Upper lobe of left lung (tissue), 6 donors: ENCODE measurements around the gene MAVS. TPM values are rescaled to one million over a fixed set of nuclear protein-coding genes. Genes with fewer than 3 reads are reported as not detected.
A peak's percentile ranks its signal among the peaks of the same experiment; 100 is the strongest.

Experiments
- ATAC-seq, 2 donors: fragments of 200-7000 bp; cut with Tn5 transposase; one replicate each; pipeline ENCODE4 v1.9.1; 2022; ENCODE audit warnings: mild to moderate bottlenecking in 2 of 2, moderate library complexity in 2 of 2; ENCODE audit not compliant: low FRiP score in 2 of 2
- DNase-seq, 2 donors: peaks; one replicate each; pipeline ENCODE4 v3.0.0-alpha.2; 2019 to 2020
- H3K27ac ChIP-seq, 4 donors: fragments of 200-600 bp; sonication (generic); one replicate each; pipeline ENCODE4 v1.5.1; 2016 to 2019
- H3K27me3 ChIP-seq, 4 donors: fragments of 200-600 bp; sonication (generic); one replicate each; pipeline ENCODE4 v1.5.1; 2017 to 2019
- H3K36me3 ChIP-seq, 4 donors: fragments of 200-600 bp; sonication (generic); one replicate each; pipeline ENCODE4 v1.5.1; 2016 to 2019
- H3K4me1 ChIP-seq, 4 donors: fragments of 200-600 bp; sonication (generic); one replicate each; pipeline ENCODE4 v1.5.1; 2018 to 2019
- H3K4me3 ChIP-seq, 4 donors: fragments of 200-600 bp; sonication (generic); one replicate each; pipeline ENCODE4 v1.5.1; 2017 to 2019; ENCODE audit warnings: mild to moderate bottlenecking in 2 of 4, moderate library complexity in 1 of 4
- H3K9me3 ChIP-seq, 4 donors: fragments of 200-600 bp; sonication (generic); one replicate each; pipeline ENCODE4 v1.5.1; 2018 to 2019
- EP300 ChIP-seq, 4 donors: sonication (generic); formaldehyde crosslinking; IDR thresholded peaks; one replicate each; pipeline ENCODE4 v1.5.1; 2017; ENCODE audit warnings: antibody characterized with exemption in 4 of 4, control low read depth in 2 of 4
- POLR2A ChIP-seq, 4 donors: fragments of 450-650 bp; IDR thresholded peaks; one replicate each; pipeline ENCODE4 v1.5.1; 2016 to 2017; ENCODE audit warnings: antibody characterized with exemption in 4 of 4, mild to moderate bottlenecking in 2 of 4
- POLR2AphosphoS5 ChIP-seq, 2 donors: sonication (generic); formaldehyde crosslinking; IDR thresholded peaks; one replicate each; pipeline ENCODE4 v1.5.1; 2017; ENCODE audit warnings: antibody characterized with exemption in 2 of 2
- WGBS, 2 donors: methylation state at CpG; one replicate each; pipeline ENCODE4 v1.1.5; 2017 to 2018; 5-methylcytosine and 5-hydroxymethylcytosine counted together
- total RNA-seq, 6 donors: library from RNA; depleted of rRNA in 4 of 6; stranded (reverse); fragments of >200 nt in 4 of 6; gene quantifications; one replicate each; pipeline versions ENCODE4 v1.1.0 to v1.2.1, GENCODE V29; 2016 to 2021
- TF ChIP-seq, protein P1 (sequence below), 6 experiments: fragments of 450-650 bp in 4 of 6; fragments of 200-600 bp in 2 of 6; sonication (generic) in 2 of 6; IDR thresholded peaks; one replicate each; pipeline ENCODE4 v1.5.1; 2016 to 2019; ENCODE audit warnings: antibody characterized with exemption in 6 of 6
- donor health status: DM: no; HTN: no; CAD: no; lungs with moderate emphysema.
- donor health status: DM: no; HTN: yes; CAD: no; lungs with severe emphysema.

The MAVS gene
- total RNA-seq, 6 donors from 2014 or later, result 31.0 to 54.5 (median 39.9) TPM

DNA sequence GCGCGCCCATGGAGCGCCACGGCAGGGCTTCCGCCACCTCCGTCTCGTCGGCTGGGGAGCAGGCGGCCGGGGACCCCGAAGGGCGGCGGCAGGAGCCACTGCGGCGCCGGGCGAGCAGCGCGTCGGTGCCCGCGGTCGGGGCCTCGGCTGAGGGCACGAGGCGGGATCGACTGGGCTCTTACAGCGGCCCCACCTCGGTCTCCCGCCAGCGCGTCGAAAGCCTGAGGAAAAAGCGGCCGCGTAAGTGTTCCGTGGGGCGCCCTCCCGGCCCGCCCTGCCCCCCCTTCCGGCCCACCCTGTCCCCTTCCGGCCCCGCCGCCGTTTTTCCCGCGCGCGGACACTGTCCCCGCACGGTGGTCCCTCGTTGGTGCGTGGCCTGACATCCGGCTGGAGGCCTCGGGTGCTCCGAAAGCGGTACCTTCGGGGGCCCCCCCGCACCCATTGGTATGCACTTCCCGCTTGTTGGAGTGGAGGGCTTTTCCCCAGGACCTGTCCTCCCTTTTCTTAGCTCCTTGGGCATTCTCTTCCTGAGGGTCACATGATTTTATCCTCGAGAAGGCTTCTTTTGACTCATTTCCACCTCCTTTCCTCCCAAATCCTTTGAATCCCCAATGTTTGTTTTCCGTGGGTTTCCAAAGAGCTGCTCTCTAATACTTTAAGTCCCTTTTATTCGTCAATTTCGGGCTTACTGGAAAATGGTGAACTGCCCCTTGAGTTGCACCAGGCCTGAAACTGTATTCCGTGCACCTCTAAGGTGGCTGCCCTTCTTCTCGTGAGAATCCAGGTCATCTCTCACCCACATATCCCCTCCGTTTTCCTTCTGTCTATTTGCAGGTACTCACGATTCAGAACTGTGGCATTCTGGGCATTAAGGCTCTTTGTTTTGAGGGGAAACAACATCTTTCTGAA lies 43.1 kb downstream of the MAVS start:
- no peaks in the 10 kb centered on the region for H3K36me3 ChIP-seq
- H3K4me1 ChIP-seq, result peaks cover 49 to 62% (median 54%) of the 10 kb centered on the region in 4 donors
- H3K4me3 ChIP-seq, result peak overlapping the region; percentile 79 to 100 (median 98)
- no peaks in the 10 kb centered on the region for H3K9me3 ChIP-seq
- WGBS, 2 donors, result 0% methylated on average over 15 to 26 of the region's 68 CpGs
- DNase-seq (peak; percentile 64 to 89), ATAC-seq (peak in 1 of 2 donors; percentile 44)
- peak overlapping the region; percentile 96 to 100 (median 100) for H3K27ac ChIP-seq
- TF ChIP-seq POLR2A (IDR thresholded peaks at IDR 0.05), result peak in 1 of 4 donors; percentile 4
- no peak for TF ChIP-seq POLR2AphosphoS5 (IDR thresholded peaks at IDR 0.05)
- TF ChIP-seq, protein P1, sequence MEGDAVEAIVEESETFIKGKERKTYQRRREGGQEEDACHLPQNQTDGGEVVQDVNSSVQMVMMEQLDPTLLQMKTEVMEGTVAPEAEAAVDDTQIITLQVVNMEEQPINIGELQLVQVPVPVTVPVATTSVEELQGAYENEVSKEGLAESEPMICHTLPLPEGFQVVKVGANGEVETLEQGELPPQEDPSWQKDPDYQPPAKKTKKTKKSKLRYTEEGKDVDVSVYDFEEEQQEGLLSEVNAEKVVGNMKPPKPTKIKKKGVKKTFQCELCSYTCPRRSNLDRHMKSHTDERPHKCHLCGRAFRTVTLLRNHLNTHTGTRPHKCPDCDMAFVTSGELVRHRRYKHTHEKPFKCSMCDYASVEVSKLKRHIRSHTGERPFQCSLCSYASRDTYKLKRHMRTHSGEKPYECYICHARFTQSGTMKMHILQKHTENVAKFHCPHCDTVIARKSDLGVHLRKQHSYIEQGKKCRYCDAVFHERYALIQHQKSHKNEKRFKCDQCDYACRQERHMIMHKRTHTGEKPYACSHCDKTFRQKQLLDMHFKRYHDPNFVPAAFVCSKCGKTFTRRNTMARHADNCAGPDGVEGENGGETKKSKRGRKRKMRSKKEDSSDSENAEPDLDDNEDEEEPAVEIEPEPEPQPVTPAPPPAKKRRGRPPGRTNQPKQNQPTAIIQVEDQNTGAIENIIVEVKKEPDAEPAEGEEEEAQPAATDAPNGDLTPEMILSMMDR (IDR thresholded peaks at IDR 0.05), result peak in 1 of 6 experiments; percentile 2
- no peak for TF ChIP-seq EP300 (IDR thresholded peaks at IDR 0.05)
- no peaks in the 10 kb centered on the region for H3K27me3 ChIP-seq

DNA sequence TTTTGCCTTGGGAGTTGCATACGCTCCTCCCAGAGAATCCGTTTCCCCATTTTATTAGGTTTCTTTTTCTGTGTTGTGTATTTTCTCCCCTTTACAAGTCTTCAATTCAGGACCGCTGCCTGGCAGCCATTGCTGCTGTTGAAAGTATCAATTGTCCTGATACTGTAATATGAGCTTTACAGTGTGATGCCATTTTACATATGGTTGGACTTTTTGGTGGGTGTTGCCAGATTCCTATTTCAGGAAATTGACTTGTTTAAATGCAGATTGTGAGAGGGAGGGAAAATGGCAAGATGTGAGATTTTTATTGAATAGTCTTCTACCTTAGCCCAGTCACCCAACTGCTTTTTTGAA lies 43.7 kb downstream of the MAVS start:
- Histone ChIP-seq H3K4me3 (peak overlapping the region; percentile 79 to 100 (median 98)), H3K9me3 (no peaks in the 10 kb centered on the region), H3K27me3 (no peaks in the 10 kb centered on the region), H3K27ac (peak overlapping the region; percentile 96 to 100 (median 100)), H3K4me1 (peaks cover 55 to 68% (median 60%) of the 10 kb centered on the region in 4 donors), H3K36me3 (no peaks in the 10 kb centered on the region)
- ATAC-seq (no peak), DNase-seq (no peak)
- TF ChIP-seq POLR2A (IDR thresholded peaks at IDR 0.05) (no peak), EP300 (IDR thresholded peaks at IDR 0.05) (no peak), POLR2AphosphoS5 (IDR thresholded peaks at IDR 0.05) (no peak)
- TF ChIP-seq, protein P1 (IDR thresholded peaks at IDR 0.05), result no peak
- 2 to 4% methylated on average over 3 of the region's 3 CpGs for WGBS, 2 donors

DNA sequence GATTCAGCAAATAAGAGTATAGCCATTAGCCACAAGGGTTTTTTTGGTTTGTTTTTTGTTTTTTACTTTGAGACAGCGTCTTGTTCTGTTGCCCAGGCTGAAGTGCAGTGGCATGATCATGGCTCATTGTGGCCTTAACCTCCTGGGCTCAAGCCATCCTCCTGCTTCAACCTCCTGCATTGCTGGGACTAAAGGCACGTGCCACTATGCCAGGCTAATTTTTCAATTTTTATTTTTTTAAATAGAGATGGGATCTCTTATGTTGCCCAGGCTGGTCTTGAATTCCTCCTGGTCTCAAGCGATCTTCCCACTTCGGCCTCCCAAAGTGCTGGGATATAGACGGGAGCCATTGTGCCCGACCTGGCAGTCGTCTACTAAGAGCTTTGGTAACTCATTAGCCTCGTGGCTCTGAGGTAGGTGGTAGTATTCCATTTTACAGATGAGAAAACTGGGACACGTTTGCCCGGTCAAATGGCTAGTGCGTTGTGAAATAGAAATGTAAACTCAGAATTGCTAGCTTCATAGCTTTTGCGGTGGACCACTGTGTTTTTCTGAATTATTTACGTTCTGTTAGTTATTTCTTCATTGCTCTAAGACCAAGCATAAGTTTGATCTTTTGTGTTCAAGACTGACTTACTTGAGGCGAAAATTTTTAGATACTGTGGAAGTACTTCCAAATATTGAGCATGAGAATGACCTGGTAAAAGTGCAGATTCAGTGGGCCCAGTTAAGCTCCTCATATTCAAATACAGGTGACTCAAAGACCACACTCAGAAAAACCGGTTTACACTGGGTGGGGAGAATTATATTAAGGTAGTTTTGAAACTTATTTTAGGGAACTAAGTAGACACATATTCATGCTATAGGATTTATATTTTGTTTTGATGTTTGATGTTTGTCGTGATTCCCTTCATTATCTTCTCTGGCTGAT lies 44.6 kb downstream of the MAVS start:
- H3K27ac ChIP-seq, result peak overlapping the region in 3 of 4 donors; percentile 99 to 100 (median 100)
- peaks cover 59 to 76% (median 69%) of the 10 kb centered on the region in 4 donors for H3K4me1 ChIP-seq
- ATAC-seq, result no peak
- WGBS, 2 donors, result 40 to 43% methylated on average over 16 of the region's 16 CpGs
- no peaks in the 10 kb centered on the region for H3K9me3 ChIP-seq
- peak overlapping the region in 3 of 4 donors; percentile 97 to 100 (median 100) for H3K4me3 ChIP-seq
- TF ChIP-seq EP300 (IDR thresholded peaks at IDR 0.05) (no peak), POLR2A (IDR thresholded peaks at IDR 0.05) (no peak), POLR2AphosphoS5 (IDR thresholded peaks at IDR 0.05) (no peak)
- TF ChIP-seq, protein P1 (IDR thresholded peaks at IDR 0.05), result no peak
- no peak for DNase-seq
- no peaks in the 10 kb centered on the region for H3K36me3 ChIP-seq
- no peaks in the 10 kb centered on the region for H3K27me3 ChIP-seq

DNA sequence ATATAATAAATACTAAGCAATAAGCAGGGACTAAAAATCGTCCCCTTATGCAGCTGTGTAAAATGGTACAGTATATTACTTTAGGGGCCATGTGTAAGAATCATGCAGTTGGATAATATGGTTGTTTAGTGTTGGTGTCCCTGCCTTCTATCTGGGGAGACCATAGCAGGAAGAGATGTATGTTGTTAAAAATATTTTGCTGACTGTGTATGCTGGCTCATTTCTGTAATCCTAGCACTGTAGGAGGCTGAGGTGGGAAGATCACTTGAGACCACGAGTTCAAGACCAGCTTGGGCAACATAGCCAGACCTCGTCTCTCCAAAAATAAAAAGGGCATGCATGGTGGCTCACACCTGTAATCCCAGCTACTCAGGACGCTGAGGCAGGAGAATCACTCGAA lies 48.2 kb downstream of the MAVS start:
- Histone ChIP-seq H3K27me3 (no peaks in the 10 kb centered on the region), H3K4me3 (no peak overlapping the region), H3K36me3 (no peaks in the 10 kb centered on the region), H3K27ac (no peak overlapping the region), H3K4me1 (peaks cover 76 to 97% (median 90%) of the 10 kb centered on the region in 4 donors), H3K9me3 (no peaks in the 10 kb centered on the region)
- ATAC-seq (no peak), DNase-seq (no peak)
- TF ChIP-seq, protein P1 (IDR thresholded peaks at IDR 0.05), result no peak
- TF ChIP-seq EP300 (IDR thresholded peaks at IDR 0.05), result no peak
- no peak for TF ChIP-seq POLR2AphosphoS5 (IDR thresholded peaks at IDR 0.05)
- TF ChIP-seq POLR2A (IDR thresholded peaks at IDR 0.05), result no peak
- WGBS, 2 donors, result 69 to 77% methylated on average over 5 of the region's 5 CpGs
